ENCODE measurements around the gene BBLN. TPM values are rescaled to one million over a fixed set of nuclear protein-coding genes. Genes with fewer than 3 reads are reported as not detected.
A peak's percentile ranks its signal among the peaks of the same experiment; 100 is the strongest.

The BBLN gene
- polyA plus RNA-seq, 1 donor = 31.8 TPM

GRCh38 chr9:128187361-128187760, 27.3 kb downstream of the BBLN start:
- no peak for DNase-seq

GRCh38 chr9:128188209-128188608, 28.1 kb downstream of the BBLN start:
- no peak for DNase-seq

GRCh38 chr9:128190013-128190412, 29.9 kb downstream of the BBLN start:
- no peak for DNase-seq

- DNase-seq = no peak
Observed at GRCh38 chr9:128190516-128191405, 30.7 kb downstream of the BBLN start.

- peak; percentile 78 for DNase-seq
Observed at GRCh38 chr9:128191406-128192046, 31.5 kb downstream of the BBLN start, which contains the start of gene CIZ1. Gene CIZ1 (minus strand): TSS chr9:128191572. CDS start chr9:128190857, 715 bp downstream.

GRCh38 chr9:128192601-128193371, 32.7 kb downstream of the BBLN start:
- DNase-seq = peak; percentile 86

GRCh38 chr9:128193469-128194096, 33.5 kb downstream of the BBLN start:
- DNase-seq = no peak

GRCh38 chr9:128201441-128202369, 41.6 kb downstream of the BBLN start:
- DNase-seq = no peak

GRCh38 chr9:128202648-128203023, 42.6 kb downstream of the BBLN start:
- no peak for DNase-seq

- no peak for DNase-seq
Observed at GRCh38 chr9:128203024-128203706, 43.1 kb downstream of the BBLN start, which contains the start of gene DNM1. Gene DNM1 (plus strand): TSS chr9:128203379. CDS start chr9:128203471, 92 bp downstream.

GRCh38 chr9:128203707-128204551, 43.9 kb downstream of the BBLN start:
- DNase-seq = no peak

- no peak for DNase-seq
Observed at GRCh38 chr9:128204858-128205257, 44.8 kb downstream of the BBLN start.

- no peak for DNase-seq
Observed at GRCh38 chr9:128205296-128205944, 45.4 kb downstream of the BBLN start.

GRCh38 chr9:128206484-128206883, 46.4 kb downstream of the BBLN start:
- no peak for DNase-seq

GRCh38 chr9:128206916-128207910, 47.1 kb downstream of the BBLN start:
- DNase-seq = no peak

GRCh38 chr9:128208386-128208785, 48.3 kb downstream of the BBLN start:
- no peak for DNase-seq

- DNase-seq = no peak
Observed at GRCh38 chr9:128208946-128209669, 49.0 kb downstream of the BBLN start.

All from left kidney (tissue), 2 donors.